CD4-positive, alpha-beta T cell treated with Interleukin-21 for 1 hour (primary cell): Measurements from ENCODE around the gene CGB2.
A peak's percentile ranks its signal among the peaks of the same experiment; 100 is the strongest.
"Not testable (repeated sequence)": the region's sequence is repeated elsewhere in the genome, so short reads cannot be mapped to it uniquely, and the experiment has no call there.

Experiments used
- DNase-seq: peaks from one replicate; pipeline ENCODE4 v3.0.0-alpha.2; 2020

The CGB2 gene

GRCh38 chr19:49011194-49011593 lies 20.5 kb upstream of the CGB2 start:
- DNase-seq: no peak

DNA sequence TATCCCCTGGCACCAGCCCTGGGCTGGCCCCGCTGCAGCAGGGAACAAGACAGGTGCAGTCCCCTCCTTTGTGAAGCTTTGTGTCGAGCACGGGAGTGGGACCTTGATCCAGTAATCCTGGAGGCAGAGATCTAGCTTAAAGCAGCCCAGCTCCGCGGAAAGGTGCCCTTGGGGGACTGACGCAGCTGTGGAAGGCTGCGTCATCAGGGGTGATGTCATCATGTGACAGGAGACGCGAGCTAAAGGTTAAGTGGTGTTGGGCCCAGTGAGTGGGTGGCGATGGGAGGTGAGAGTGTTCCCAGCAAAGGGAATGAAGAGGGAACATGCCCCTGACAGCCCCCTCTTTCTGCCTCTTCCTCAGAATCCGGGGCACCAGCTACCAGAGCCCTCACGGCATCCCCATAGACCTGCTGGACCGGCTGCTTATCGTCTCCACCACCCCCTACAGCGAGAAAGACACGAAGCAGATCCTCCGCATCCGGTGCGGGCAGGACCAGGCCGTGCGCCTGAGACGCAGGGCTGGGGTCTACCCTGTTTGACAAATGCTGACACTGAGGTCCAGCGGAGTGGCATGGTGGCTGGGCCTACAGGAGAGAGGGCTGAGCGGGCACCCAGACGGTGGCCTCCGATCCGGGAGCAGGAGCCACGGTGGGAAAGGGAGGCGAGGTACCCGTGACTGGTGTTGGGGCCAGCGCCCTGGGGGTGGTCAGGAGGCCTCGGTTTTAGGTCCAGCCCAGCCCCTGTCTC lies 17.4 kb upstream of the CGB2 start:
- DNase-seq: no peak

GRCh38 chr19:49014870-49015255 lies 16.8 kb upstream of the CGB2 start:
- no peak for DNase-seq

GRCh38 chr19:49016067-49016839 lies 15.4 kb upstream of the CGB2 start:
- no peak for DNase-seq

DNA sequence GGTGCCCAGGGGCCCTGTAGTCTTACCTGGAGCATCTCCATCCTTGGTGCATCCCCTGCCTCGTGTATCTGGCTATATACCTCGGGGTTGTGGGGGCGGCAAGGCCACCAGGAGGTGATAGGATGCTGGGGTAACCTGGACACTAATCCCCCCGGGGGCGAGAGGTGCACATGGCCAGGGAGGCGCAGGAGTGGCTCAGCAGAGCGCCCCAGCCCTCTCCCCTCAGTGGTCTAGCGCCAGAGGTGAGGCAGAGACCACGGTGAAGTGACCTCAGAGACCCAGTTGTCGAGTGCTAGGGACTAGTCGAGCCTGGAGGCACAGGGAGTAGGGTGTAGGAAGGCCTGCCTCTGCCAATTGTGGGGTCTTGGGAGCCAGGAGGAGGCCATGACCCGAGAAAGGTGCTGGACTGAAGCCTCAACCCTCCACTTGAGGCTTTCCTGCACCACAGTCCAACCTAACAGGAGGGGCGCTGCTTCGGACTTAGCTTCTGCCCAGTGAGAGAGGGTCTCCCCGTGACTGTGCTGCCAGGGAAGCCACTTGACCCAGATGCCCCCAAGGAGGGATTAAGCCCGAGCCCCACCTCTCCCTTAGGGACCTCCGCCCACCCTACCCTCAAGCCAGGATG lies 14.5 kb upstream of the CGB2 start, which contains the start of gene LHB:
Gene LHB, minus strand, starts transcription at position 51 of the 625 bp plus-strand sequence. Its CDS starts 10 bp downstream, at position 41.
- DNase-seq: no peak

DNA sequence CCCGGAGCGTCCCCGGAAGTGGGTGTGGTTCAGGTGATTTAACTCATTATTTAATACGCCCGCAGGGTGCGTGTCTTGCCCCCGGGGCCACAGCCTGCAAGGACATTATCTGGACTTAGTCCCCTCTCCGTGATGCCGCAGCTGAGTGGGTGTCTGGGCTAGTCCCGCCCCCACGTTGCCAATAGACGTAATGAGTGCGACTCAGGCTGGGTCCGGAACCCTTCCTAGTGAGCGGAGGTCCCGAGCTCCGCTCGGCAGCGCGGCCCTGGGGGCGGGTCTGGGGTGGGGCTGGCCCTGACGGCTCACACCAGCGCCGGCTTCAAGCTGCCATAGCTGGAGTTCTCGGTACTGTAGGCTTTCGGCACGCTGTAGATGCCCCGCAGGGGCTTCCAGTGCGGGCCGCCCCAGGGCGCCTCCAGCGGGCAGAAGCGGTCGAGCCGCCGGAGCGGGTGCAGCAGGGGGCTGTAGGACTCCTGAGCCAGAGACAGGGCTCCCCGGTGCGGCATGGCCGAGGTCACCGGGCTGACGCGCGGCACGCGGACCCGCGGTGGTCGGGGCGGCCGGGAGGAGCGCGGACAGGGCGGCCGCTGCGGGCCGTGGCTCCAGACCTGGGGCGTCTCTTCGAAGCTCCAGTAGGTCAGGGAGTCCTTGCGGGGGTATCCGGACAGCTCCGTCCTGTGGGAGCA lies 13.9 kb upstream of the CGB2 start:
- peak; percentile 73 for DNase-seq

DNA sequence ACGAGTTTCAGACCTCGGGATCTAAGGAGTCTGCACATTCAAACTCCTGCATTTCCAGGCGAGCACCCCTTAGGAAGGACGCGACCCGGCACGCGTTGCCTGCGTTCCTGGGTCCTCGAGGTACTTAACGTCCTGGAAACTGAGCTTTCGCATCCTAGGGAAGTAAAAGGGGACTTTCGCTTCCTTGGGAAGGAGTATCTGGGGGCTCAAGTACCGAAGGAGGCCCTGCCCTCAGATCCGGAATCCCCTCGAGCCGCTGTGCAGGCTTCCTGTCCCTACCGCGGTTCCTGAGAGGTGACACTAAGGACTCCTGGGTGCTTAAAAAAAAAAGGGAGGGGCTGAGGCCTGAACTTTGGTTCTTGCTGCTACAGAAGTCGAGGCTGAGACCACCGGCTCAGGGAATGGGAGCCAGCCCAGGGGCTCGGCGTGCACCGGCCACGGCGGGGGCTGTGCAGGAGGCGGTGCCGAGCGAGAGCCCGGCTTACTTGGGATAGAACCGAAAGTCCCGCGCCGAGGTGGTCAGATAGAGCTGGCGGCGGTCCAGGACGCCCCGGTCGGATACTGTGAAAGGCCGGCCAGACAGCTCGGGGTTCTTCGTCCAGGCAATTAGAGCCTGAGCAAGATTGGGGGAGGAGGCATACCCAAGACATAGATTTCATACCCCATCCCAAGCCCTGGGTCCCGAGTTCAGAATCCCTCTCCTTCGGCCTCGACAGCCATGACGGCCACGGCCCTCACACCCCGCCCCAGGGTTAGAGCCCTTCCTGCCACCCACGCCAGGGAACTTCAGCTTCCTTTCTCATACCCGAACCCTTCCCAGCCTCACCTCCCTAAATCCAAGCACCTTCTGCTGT lies 13.1 kb upstream of the CGB2 start:
- DNase-seq: peak; percentile 33

GRCh38 chr19:49019242-49019932 lies 12.3 kb upstream of the CGB2 start:
- DNase-seq: peak; percentile 71

GRCh38 chr19:49020342-49020741 lies 11.3 kb upstream of the CGB2 start:
- DNase-seq: no peak

GRCh38 chr19:49020931-49021895 lies 10.5 kb upstream of the CGB2 start:
- DNase-seq: no peak

DNA sequence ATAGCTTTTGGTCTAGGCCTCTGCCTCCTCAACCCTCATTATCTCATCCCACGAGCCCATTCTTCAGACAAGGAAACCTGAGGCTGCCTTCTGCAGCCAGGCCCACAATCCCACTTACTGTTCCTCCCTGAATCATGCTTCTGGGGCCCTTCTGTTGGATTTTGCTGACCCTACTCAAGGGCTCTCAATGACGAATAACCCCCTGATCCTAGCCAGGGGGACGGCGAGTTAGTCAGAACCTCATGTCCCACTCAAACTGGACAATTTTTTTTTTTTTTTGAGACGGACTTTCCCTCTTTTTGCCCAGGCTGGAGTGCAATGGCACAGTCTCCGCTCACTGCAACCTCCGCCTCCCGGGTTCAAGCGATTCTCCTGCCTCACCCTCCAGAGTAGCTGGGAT lies 9.6 kb upstream of the CGB2 start:
- DNase-seq: no peak

- not testable (repeated sequence) for DNase-seq
Measured at GRCh38 chr19:49024233-49024632, 7.5 kb upstream of the CGB2 start, which contains the start of gene CGB3. TSS of gene CGB3 (minus strand) at chr19:49024333. CDS start at chr19:49023971, 362 bp downstream.

DNA sequence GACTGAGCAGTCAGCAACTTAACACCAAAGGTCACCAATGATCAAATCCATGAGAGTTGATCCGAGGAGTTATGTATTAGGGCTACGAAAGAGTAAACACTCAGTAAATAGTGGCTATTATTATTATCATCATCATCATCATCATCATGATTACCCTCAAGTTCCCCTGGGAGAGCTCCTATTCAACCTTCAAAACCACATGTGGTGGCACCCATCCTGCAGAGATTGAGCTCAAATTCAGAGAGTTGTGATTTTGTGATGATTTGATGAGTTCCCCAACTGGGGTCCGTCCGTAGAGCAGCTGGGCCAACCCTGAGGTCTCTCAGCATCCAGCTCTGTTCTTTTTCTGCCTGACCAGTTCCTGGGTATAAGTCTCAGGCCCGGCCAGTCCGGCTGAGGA lies 6.6 kb upstream of the CGB2 start:
- DNase-seq: not testable (repeated sequence)

GRCh38 chr19:49025599-49025998 lies 6.1 kb upstream of the CGB2 start:
- DNase-seq: not testable (repeated sequence)

DNA sequence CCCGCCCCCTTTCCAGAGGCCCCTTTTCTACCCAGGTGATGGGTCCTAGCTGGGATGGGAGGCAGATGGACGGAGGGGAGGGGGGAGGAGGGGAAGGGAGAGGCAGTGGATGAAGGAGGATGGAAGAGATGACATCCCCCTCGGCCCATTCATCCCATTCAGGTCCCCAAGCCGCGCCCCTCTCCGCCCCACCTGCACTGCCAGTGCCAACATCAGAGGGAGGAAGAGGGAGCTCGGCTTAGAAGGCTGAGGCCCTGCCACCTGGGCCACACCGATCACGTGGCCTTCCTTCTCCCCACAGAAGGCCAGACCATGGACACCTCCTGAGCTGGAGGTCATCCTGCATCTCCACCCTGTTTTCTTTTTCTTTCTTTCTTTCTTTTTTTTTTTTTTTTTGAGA lies 3.0 kb upstream of the CGB2 start:
- DNase-seq: not testable (repeated sequence)

- DNase-seq: not testable (repeated sequence)
Measured at GRCh38 chr19:49029749-49030148, 1.9 kb upstream of the CGB2 start.

DNA sequence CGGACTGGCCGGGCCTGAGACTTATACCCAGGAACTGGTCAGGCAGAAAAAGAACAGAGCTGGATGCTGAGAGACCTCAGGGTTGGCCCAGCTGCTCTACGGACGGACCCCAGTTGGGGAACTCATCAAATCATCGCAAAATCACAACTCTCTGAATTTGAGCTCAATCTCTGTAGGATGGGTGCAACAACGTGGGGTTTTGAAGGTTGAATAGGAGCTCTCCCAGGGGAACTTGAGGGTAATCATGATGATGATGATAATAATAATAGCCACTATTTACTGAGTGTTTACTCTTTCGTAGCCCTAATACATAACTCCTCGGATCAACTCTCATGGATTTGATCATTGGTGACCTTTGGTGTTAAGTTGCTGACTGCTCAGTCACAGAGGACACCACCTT lies 1.4 kb upstream of the CGB2 start:
- DNase-seq: not testable (repeated sequence)

- DNase-seq: not testable (repeated sequence)
Measured at GRCh38 chr19:49036815-49037214, 5.1 kb downstream of the CGB2 start, which contains the start of gene CGB1. TSS of gene CGB1 (minus strand) at chr19:49036895. CDS start at chr19:49036711, 184 bp downstream.

DNA sequence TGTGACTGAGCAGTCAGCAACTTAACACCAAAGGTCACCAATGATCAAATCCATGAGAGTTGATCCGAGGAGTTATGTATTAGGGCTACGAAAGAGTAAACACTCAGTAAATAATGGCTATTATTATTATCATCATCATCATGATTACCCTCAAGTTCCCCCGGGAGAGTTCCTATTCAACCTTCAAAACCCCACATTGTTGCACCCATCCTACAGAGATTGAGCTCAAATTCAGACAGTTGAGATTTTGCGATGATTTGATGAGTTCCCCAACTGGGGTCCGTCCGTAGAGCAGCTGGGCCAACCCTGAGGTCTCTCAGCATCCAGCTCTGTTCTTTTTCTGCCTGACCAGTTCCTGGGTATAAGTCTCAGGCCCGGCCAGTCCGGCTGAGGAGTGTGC lies 6.4 kb downstream of the CGB2 start:
- not testable (repeated sequence) for DNase-seq
